Measurements from ENCODE around the gene MEIS2. TPM values are rescaled to one million over a fixed set of nuclear protein-coding genes. Genes with fewer than 3 reads are reported as not detected.

The MEIS2 gene
- total and polyA plus RNA-seq, 2 donors (not counting 3 experiments of a cell fraction or from before 2014, with no cell fraction given), result 22.5 to 26.2 TPM

GRCh38 chr15:36933255-36933990 is 166.9 kb downstream of the MEIS2 start:
- no TSS peak for BruUV-seq (replicated peaks)
- dilution Hi-C loops (cut with MboI; ENCODE audit: extremely low pct_ligation_motif_present, low sequenced_read_pairs), result no loop called here
- Histone ChIP-seq H2AFZ (ENCODE audit: low read depth, low read length) (no peak overlapping the region), H3K79me2 (ENCODE audit: control insufficient read depth, insufficient read depth, low read length) (no peaks in the 10 kb centered on the region), H3K9me3 (replicated peaks; ENCODE audit: control insufficient read depth, insufficient read depth, low read length) (no peaks in the 10 kb centered on the region), H3K27me3 (ENCODE audit: control insufficient read depth in 2 of 2, insufficient read depth in 2 of 2, low read length in 2 of 2) (no peaks in the 10 kb centered on the region), H3K4me1 (ENCODE audit: control insufficient read depth, extremely low read depth, insufficient read depth, low read length) (no peaks in the 10 kb centered on the region), H3K36me3 (ENCODE audit: control insufficient read depth in 2 of 2, extremely low read depth in 1 of 2, insufficient read depth in 2 of 2, low read length in 2 of 2) (no peaks in the 10 kb centered on the region), H4K20me1 (replicated peaks; ENCODE audit: control insufficient read depth, extremely low read depth, insufficient read depth, low read length) (no peaks in the 10 kb centered on the region), H3K9ac (replicated peaks; ENCODE audit: extremely low read depth, insufficient read depth, low read length) (no peak overlapping the region), H3K4me3 (replicated peaks in 1 of 3; ENCODE audit: insufficient read depth in 1 of 3, low read depth in 1 of 3, low read length in 3 of 3) (no peak overlapping the region), H3K4me2 (ENCODE audit: insufficient read depth, low read length) (no peak overlapping the region), H3K27ac (ENCODE audit: insufficient read depth, low read depth, low read length) (no peak overlapping the region), H3K9me1 (replicated peaks; ENCODE audit: control insufficient read depth, extremely low read depth, insufficient read depth, low read length) (no peaks in the 10 kb centered on the region)
- POLR2A ChIA-PET, result no interaction called here
- TF ChIP-seq MAX (IDR thresholded peaks at IDR 0.05; ENCODE audit: insufficient read depth, insufficient read length) (no peak), POLR2AphosphoS5 (IDR thresholded peaks at IDR 0.05; ENCODE audit: insufficient read depth, low read depth, low read length) (no peak), FOS (IDR thresholded peaks at IDR 0.05; ENCODE audit: borderline replicate concordance, insufficient read depth, low read length) (no peak), EZH2 (IDR thresholded peaks at IDR 0.05; ENCODE audit: borderline replicate concordance, low read depth, low read length, severe bottlenecking) (no peak)
- CTCF ChIA-PET, result no interaction called here
- DNase-seq (ENCODE audit: low read depth, low spot score) (no peak), FAIRE-seq (no peak)
- intact Hi-C loops (cut with micrococcal nuclease), result no loop called here

- Histone ChIP-seq H3K9ac (replicated peaks; ENCODE audit: extremely low read depth, insufficient read depth, low read length) (no peak overlapping the region), H3K27ac (ENCODE audit: insufficient read depth, low read depth, low read length) (no peak overlapping the region), H4K20me1 (replicated peaks; ENCODE audit: control insufficient read depth, extremely low read depth, insufficient read depth, low read length) (no peaks in the 10 kb centered on the region), H3K4me3 (replicated peaks in 1 of 3; ENCODE audit: insufficient read depth in 1 of 3, low read depth in 1 of 3, low read length in 3 of 3) (no peak overlapping the region), H2AFZ (ENCODE audit: low read depth, low read length) (no peak overlapping the region), H3K9me1 (replicated peaks; ENCODE audit: control insufficient read depth, extremely low read depth, insufficient read depth, low read length) (no peaks in the 10 kb centered on the region), H3K9me3 (replicated peaks; ENCODE audit: control insufficient read depth, insufficient read depth, low read length) (no peaks in the 10 kb centered on the region), H3K27me3 (ENCODE audit: control insufficient read depth in 2 of 2, insufficient read depth in 2 of 2, low read length in 2 of 2) (no peaks in the 10 kb centered on the region), H3K79me2 (ENCODE audit: control insufficient read depth, insufficient read depth, low read length) (no peaks in the 10 kb centered on the region), H3K4me1 (ENCODE audit: control insufficient read depth, extremely low read depth, insufficient read depth, low read length) (no peaks in the 10 kb centered on the region), H3K4me2 (ENCODE audit: insufficient read depth, low read length) (no peak overlapping the region), H3K36me3 (ENCODE audit: control insufficient read depth in 2 of 2, extremely low read depth in 1 of 2, insufficient read depth in 2 of 2, low read length in 2 of 2) (no peaks in the 10 kb centered on the region)
- BruUV-seq (replicated peaks), result no TSS peak
- FAIRE-seq (no peak), DNase-seq (ENCODE audit: low read depth, low spot score) (no peak)
- ChIA-PET CTCF (no interaction called here), POLR2A (no interaction called here)
- TF ChIP-seq POLR2AphosphoS5 (IDR thresholded peaks at IDR 0.05; ENCODE audit: insufficient read depth, low read depth, low read length) (no peak), MYC (IDR thresholded peaks at IDR 0.05; ENCODE audit: low read depth, low read length) (no peak), EZH2 (IDR thresholded peaks at IDR 0.05; ENCODE audit: borderline replicate concordance, low read depth, low read length, severe bottlenecking) (no peak)
- intact Hi-C loops (cut with micrococcal nuclease), result no loop called here
- dilution Hi-C loops (cut with MboI; ENCODE audit: extremely low pct_ligation_motif_present, low sequenced_read_pairs), result no loop called here
Observed at GRCh38 chr15:36932070-36932469, 168.3 kb downstream of the MEIS2 start.
